Occipital lobe (tissue), 2 donors: ENCODE measurements around the gene KCNJ15. TPM values are rescaled to one million over a fixed set of nuclear protein-coding genes. Genes with fewer than 3 reads are reported as not detected.

Experiments used
- DNase-seq: peaks from one replicate; lab custom pipeline; 2025; lab: John Stamatoyannopoulos, UW
- total RNA-seq: library from RNA; depleted of rRNA; stranded (reverse); fragments of >200 nt; gene quantifications from one replicate; pipeline ENCODE4 v1.2.3, GENCODE V29; 2014

Gene KCNJ15
- total RNA-seq, 1 donor from 2014 or later, result under 0.01 TPM

DNA sequence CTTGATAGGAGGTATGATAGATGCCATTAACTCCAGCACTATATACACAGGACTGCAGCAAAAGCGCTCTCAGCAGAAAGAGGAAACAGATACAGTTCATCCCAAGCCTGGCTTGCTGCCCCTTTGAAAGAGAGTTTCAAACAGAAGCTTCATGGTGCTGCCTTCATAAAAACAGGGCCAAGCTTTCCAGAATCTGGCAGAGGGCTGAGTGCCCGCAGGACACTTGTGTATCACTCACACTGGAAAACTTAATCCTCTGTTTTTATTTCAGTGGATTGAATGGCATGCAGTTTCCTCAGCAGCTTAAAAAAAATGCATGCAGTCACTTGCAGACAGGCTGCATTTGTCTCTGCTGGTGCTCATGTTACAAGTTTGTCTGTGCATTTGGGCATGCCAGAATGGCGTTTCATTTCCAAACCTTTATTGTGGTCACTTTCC, 40.4 kb downstream of the KCNJ15 start:
- no peak for DNase-seq

GRCh38 chr21:38297871-38298270, 41.1 kb downstream of the KCNJ15 start:
- no peak for DNase-seq

DNA sequence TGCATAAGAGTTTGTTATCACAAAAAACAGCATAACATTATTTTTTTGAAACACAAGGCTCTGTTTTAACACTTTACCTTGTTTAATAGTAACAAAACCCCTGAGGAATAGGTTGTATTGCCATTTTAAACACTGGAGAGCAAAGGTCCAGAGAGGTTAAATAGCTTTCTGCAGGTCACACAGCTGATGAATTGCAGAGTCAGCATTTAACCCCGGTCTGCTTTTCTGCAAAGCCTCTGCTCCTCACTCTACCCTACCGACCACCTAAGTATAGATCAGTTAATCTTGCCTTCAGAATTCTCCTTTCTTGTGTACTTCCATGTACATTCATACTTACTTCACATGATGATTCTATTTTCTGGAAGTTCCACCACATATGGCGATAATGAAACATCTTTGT, 42.0 kb downstream of the KCNJ15 start:
- no peak for DNase-seq

GRCh38 chr21:38299671-38300070, 42.9 kb downstream of the KCNJ15 start:
- no peak for DNase-seq

DNA sequence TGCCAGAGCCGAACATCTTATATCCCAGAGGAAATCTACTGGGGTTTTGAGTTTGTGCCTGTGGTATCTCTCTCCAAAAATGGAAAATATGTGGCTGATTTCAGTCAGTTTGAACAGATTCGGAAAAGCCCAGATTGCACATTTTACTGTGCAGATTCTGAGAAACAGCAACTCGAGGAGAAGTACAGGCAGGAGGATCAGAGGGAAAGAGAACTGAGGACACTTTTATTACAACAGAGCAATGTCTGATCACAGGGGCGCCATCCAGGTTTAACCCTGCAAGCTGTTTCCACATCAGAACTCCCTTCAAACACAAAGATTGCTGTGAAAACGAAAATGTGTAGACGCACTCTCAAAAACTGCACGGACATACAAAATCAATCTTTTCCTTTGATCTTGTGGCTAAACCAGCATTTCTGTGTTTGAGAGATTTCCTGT, 43.4 kb downstream of the KCNJ15 start:
- DNase-seq, result no peak

- no peak for DNase-seq
Measured at GRCh38 chr21:38301321-38302214, 44.8 kb downstream of the KCNJ15 start.

DNA sequence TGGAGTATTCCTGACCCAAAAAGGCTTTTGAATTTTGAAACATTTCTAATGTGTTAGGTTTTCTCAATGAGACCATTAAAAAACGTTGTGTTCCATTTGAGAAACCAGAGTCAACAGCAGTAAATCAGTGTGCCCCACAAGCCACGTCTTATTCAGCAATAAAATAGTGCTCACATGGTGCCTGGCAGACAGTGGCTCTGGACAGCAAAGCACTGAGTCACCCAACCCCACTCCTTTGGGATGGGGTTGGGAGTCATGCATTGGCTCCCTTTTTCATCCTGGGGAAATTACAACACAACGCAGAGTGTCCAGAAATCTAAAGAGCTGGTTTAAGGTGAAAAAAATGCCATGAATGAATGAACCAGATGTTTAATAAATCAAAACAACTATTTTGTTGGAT, 46.5 kb downstream of the KCNJ15 start:
- no peak for DNase-seq

GRCh38 chr21:38306433-38307141, 49.8 kb downstream of the KCNJ15 start:
- DNase-seq, result no peak

DNA sequence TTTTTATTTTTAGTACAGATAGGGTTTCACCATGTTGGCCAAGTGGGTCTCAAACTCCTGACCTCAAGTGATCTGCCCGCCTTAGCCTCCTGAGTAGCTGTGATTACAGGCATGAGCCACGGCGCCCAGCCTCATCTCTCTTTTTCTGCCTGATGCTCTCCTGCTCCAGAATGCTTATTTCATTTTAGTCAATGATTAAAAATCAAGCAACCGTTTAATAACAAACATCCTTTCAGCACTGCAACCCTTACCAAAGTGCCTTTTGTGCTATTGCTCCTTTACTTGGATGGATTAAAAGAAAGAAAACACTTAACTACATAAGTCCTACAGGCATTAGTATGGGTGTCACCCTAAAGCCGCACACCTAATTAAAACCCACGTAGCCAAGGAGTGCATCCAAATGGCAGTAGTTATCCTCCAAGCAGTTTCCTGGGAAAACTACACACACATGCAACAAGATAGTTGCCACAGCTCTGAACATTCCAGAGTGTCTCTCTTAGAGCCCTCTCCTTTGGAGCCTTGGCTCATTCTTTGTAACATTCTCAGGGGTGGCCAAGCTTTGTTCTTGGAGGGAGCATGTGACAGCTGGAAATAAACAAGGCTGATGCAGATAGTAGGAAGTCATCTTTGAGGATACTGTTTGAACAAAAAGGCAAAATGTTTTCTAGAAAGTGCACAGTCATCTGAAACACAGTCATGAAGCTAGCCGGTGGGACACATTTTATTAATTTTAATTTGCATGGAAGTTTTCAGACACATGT, 51.2 kb downstream of the KCNJ15 start:
- DNase-seq, result no peak

DNA sequence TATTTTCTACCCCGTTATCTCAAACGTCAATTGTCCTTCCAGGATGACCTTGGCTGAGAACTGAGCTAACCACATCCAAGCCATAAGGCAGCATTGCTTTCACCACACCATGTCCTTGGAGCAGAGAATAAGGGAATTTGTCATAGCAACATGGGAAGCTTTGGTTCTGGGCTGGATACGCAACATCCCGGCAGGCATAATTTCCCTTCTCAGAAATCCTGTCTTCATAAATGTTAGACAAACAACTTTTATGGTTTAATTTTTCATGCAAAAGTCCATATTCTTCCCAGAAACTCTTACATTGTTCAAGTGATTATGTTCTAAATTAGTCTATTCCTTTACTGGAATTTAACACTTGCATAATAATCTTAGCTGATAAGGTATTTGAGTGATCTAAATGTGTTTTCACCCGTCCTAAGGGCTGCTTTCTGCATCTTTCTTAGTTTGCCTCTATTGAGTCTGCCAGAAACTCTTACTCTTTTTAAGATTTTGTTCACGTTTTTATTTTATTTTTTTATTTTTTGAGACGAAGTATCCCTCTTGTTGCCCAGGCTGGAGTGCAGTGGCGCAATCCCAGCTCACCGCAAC, 51.8 kb downstream of the KCNJ15 start:
- no peak for DNase-seq

DNA sequence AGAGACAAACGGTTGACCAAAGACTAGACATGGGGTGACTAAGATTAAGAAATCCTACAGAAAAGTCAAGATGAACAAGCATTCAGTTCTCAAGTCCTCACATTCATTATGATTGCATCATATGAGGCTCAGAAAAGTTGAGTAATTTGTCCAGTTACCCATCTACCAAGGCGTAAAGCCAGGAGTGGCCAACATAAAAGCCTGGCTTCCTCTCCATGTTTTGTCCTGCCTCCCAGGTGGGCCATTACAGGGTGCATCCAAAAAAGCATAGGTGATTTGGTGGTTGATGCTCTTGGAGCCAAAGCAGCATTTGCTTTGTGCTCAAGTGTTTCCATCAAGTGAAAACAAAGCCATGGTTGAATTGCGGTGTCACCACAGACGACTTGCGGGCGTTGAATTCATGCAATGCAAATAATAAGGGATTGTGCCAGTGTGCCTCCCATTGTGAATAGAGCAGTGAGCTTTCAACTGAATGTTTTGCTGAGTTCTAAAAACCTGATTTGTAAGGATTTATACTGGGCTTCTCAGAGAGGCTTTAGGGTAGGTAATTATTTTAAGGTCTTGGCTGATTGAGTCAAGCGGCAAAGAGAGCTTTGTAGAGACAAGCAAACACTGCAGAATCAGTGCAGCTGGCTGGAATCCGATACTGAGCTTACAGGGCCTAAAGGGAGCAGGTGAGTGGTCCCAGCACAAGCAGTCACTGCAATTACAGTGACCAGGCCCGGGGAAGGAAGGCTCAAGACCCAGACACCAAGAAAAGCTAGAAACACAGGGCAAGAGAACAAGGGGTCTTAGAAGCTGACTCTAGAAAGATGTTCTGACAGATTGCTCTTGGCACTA, 54.1 kb downstream of the KCNJ15 start:
- no peak for DNase-seq

GRCh38 chr21:38311765-38312164, 55.0 kb downstream of the KCNJ15 start:
- DNase-seq, result no peak

DNA sequence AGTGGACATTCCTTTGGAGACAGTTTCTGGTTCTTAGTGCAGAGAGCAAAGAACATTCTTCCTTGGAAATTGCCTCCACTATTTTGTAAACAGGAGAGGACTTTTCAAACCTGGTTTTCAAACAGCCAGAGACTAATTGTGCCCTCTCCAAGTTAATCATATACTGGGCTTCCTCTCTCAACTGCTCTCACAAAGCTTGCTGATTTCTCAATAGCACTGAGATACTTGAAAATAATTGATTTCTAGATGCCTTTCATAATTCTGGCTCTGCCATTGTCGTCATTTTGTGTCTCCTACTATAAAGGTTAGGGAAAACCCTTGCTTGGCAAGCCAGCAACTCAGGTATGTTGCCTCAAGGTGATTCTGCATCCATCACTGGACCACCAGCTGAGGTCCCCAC, 56.0 kb downstream of the KCNJ15 start:
- DNase-seq, result no peak

DNA sequence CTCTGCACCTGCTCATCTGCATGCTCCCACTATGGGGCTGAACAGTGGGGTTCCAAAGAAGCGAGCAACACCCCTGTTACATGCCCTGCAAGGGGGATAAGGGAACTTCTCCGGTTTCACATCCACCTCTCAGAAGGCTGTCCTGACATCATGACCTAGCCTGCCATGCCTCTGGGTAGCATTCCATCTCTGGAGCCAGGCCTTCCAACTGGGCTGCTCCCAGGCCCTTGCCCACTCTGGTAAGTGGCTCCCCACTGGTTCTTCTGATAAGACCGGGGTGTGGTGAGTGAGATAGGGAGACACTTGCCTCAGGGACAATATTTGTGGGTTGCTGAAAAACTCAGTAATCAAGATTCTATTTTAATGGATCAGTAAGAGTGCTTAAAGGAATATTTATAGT, 57.8 kb downstream of the KCNJ15 start:
- no peak for DNase-seq

GRCh38 chr21:38315122-38315521, 58.3 kb downstream of the KCNJ15 start:
- DNase-seq, result no peak

- DNase-seq, result no peak
Measured at GRCh38 chr21:38319781-38320180, 63.0 kb downstream of the KCNJ15 start.

DNA sequence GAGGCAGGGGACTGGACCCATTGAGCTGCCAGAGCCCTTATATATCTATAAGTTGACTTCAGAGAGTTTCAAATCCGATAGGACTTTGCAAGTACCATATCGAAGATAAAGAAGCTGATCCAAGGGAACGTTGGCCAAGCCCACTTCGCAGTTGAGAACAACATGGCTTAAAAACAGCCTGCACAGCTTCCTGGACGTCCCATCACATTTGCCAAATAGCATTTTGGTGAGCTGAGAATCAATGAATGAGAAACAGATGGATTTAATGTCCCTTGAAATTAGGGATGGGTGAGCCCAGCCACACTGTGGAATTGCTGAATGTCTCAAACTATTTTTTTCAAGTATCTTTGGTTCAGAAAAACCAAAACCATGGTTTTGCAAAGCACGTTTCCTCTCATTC, 64.8 kb downstream of the KCNJ15 start:
- no peak for DNase-seq

DNA sequence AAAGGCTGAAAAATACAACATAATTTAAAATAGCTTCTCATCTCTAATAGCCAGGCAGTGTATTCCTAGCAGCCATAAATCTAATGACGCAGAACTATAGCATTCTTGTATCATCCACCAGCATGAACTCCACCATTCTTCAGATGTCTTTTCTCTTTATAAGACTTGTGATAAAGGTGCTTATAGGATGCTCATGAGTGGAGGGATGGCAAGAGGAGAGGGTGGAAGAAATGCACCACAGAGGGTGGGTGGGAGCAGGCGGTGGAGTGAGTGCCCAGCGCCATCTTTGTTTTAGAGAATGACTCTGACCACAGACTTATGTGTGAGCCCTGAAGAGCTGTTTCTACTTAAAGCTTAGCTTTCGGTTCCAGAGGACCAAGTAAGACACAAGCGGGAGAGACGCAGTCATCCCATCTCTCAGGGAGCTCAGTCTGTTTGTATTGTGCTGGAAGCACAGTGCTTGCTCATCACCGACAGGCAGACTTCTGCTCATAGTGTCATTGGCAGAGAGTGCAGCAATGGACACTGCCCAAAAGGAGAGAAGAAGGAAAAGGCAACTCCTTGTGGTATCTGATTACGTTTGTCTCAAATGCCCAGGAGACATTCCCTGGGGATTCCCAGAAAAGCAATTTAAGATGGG, 65.6 kb downstream of the KCNJ15 start:
- DNase-seq, result no peak

DNA sequence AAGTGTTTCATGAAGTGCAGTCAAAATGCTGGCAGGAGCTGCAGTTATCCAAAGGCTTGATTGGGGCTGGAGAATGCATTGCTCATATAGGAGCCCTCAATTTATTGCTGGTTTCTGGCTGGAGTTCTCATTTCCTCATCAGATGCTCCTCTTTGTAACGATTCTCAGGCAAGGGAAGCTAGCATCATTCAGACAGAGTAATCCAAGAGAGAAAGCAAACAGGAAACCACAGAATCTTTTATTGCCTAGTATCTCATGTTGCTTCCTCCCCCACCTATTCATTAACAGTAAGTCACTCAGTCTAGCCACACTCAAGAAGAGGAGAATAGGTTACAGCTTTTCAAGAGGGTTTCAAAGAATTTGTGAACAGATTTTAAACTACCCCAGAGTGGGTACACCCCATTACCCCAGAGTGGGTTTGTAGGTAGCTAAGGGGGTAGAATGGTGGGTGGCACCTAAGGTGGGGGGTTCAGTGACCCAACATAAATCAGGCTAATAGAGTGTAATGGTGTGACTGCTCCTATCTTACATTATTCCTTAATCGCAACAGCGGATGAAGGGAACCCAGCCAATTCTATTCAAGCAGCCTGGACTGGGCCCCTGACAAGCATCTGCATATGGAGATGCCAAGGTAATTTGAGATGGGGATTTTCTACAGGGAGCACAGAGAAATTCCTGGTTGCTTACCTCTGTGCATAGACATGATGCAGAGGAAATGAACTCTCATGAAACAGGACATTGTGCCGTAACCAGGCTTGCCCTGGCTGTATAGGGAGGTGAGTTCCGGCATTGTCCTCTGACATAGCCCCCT, 67.1 kb downstream of the KCNJ15 start:
- no peak for DNase-seq
